ENCODE data around the gene GMPS.
"Not testable (repeated sequence)": the region's sequence is repeated elsewhere in the genome, so short reads cannot be mapped to it uniquely, and the experiment has no call there.

GMPS gene

DNA sequence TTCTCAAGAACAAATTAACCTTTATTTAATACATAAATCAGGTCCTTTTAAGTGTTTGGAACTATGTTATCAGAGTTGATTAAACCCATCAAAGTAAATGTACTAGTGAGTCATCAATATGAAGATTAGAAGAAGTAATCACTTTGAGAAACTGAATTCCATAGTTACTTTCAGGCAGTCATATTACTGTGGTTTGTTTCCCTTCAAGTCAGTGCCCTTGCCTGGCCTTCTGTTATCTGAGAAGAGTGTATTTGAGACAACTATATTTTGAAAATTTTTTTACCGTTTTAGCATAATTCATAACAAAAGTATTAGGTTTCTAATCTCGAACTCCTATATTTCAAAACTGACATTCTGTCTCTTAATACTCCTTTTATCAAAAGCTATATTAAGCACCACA lies 73.6 kb downstream of the GMPS start:
- no peak for DNase-seq (ENCODE audit: low spot score)

DNA sequence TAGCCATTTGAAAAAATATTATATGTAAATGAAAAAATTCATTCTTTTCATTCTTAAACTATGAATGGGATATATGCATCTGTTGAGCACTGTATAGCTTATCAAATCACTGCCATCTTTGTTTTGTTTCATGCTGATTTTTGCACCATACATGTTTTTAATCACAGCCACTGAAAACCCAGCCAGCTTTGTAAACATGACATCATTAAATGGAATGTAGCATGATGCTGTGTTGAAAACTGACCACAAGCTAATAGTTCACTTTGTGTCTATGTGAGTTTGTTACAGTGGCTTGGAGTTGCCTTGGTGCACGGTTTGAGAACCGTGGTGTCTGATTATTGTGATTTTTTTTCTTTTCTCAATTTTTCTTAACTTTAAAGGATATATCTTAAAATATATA lies 75.7 kb downstream of the GMPS start:
- no peak for DNase-seq (ENCODE audit: low spot score)

DNA sequence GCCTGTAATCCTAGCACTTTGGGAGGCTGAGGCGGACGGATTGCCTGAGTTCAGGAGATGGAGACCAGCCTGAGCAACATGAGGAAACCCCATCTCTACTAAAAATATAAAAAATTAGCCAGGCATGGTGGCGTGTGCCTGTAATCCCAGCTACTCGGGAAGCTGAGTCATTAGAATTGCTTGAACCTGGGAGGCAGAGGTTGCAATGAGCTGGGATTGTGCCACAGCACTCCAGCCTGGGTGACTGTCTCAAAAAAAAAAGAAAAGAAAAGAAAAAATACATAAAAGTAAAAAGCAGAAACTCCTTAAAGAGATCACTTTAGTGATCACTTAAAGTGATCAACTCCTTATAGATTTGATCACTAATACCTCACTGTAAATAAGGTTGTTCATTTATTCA lies 78.0 kb downstream of the GMPS start:
- DNase-seq (ENCODE audit: low spot score), result no peak

DNA sequence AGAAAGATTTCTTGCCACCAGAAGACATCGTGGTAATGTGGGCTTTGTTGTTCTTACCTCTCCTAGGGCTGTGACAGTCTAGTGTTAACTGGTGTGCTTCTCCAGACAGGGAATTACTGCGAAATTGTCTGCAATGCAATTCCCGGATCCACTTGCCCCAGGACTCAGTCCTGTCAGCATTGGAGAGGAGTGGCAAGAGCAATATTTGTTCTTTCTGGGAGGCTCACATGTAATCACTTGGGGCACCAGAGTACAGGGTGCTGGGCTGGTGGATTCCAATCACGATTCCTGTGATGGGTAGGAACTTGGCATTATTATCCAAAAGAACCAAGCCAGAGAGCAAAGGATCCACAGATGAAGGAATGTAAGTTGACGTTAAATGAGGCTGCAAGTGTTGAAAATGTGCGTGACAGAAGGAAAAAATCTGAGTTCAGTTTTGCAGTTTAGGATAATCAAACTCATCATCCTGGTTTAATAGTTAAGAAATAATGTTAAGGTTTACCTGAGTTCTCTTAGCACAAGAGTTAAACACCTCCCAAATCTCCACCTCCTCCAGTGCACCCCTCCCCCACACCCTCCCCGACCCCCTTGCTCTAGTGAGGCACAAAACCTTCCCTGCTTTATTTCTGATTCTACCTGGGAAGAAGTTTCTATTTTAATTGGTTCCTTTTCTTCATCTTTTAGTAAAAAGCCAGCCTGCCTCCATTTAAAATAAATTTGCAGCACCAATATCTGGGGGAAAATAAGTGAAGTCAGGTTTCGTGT lies 79.2 kb downstream of the GMPS start:
- no peak for DNase-seq (ENCODE audit: low spot score)

DNA sequence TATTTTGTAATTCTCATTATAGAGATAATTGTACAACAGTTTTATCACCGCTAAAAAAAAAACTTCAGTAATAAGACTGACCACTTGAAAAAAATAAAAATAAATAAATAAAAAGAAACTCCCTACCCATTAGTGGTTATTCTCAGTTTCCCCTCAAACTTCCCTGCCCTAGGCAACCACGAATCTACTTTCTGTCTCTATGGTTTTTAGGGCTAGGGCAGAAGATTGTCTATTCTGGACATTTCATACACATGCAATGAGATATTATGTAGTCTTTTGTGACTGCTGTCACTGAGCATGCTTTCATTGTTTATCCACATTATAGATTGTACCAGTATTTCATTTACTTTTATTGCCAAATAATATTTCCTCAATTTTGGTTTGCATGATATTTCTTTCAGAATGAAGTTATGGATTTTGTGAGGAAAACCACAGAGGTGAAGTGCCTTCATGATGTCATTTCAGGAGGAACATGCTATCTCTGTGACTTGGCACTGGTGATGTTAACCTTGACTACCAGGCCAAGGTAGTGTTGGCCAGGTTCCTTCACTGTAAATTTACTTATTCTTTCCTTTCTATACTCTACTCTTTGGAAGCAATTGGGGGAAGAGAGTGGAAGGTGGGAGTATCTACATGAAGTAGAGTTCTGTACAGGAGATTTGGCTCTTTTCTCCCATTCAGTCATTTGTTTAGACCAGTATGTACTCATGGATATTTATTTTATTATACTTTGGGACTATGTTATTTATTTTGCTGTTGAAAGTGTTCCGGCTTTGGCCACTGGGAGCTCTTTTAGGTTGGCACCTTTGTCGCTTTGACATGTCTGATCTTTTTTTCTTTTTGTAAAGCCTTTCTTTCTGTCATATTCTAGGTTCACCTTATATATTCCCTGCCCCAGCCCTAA lies 86.3 kb downstream of the GMPS start:
- DNase-seq (ENCODE audit: low spot score), result no peak

DNA sequence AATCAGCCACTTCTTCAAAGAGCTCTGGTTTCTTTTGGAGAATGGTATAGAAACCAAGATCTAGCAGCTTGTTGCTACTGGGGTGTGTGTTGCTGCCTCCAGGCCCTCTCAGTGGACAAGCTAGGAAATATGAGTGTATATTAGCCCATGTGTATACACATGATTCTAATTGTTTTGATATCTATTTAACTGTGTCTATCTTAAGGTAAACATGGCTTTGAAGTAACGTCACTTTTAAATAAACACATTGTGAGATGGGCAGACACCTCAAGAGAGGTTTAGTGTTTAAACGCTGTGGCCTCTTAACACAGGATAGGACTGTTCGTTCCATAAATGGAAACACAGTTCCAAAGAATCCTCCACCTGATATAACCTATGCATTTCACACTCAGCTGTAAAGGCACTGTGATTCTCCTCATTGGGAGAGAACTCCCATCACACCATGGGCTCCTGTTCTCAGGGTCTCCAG lies 87.0 kb downstream of the GMPS start:
- no peak for DNase-seq (ENCODE audit: low spot score)

DNA sequence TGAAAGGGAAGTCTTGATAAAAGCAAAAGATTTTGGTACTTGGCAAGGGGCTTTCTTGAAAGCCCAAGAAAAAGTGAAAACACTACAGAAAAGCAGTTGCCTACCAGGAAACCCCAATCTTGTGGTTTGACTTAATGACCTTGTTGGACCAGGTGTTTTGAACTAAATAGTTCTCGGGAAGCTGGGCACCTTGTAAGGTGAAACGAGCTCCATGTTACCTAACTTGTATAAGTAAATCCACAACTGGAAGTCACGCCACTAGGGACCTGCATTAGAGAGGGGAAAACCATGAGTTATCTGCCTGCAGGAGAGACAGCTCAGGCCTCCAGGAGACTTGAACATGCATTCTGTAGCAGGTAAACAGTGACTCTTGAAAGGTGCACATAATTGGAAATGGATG lies 88.2 kb downstream of the GMPS start:
- no peak for DNase-seq (ENCODE audit: low spot score)

DNA sequence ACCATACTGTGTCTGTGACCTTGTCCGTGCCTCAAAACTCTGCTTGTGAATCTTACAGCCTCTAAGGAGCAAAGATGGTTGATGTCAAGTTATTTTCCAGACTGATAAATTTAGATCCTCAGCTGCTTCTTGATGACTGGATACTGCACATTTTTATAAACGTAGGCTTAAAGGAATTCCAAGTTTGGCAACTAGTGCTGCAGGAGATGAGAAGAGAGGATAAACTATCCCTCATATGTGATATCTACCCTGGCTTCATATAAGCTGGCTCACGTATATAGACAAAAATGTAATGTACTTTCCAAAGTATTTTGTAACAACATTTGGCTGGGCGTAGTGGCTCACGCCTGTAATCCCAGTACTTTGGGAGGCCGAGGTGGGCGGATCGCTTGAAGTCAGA lies 89.6 kb downstream of the GMPS start:
- DNase-seq (ENCODE audit: low spot score), result no peak

DNA sequence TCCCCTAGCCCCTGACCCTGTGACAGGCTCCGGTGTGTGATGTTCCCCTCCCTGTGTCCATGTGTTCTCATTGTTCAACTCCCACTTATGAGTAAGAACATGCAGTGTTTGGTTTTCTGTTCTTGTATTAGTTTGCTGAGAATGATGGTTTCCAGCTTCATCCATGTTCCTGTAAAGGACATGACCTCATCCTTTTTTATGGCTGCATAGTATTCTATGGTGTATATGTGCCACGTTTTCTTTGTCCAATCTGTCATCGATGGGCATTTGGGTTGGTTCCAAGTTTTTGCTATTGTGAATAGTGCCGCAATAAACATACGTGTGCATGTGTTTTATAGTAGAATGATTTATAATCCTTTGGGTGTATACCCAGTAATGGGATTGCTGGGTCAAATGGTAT lies 90.6 kb downstream of the GMPS start:
- DNase-seq (ENCODE audit: low spot score), result not testable (repeated sequence)

DNA sequence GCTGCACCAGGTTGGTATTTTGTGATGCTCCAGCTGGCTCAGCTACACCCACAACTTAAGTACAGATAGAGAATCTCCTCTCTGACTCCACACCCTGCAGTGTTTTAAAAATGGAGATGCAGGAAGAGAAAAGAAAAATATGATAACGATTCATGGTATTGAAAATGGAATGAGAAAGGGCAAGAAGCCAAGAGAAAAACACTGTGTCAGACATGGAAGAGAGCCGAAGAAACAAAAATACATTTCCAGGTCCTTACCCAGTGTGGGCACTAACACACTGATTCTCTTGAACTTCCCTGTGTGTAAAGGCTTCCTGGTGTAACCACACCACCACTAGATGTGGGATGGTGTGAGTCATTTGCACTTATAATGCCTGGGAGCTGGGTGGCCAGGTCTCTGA lies 93.1 kb downstream of the GMPS start:
- DNase-seq (ENCODE audit: low spot score), result no peak

DNA sequence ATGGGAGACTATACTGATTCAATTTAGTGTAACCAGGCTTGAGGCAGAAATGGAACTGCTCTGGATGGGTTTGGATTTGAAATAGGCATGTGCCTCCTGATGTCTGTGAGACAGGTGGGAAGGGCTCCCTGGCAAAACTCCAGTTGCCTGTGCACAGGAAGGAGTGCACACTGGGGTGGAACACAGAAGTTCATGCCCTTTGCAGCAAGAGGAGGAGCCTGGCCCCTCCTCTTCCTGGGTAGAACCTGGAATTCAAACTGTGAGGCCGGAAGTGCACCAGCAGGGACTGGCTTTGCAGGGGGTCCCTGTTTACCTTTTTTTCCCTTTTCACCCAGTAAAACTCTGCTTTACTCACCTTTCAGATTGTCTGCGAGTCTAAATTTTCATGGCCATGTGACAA lies 99.9 kb downstream of the GMPS start:
- DNase-seq (ENCODE audit: low spot score), result no peak

DNA sequence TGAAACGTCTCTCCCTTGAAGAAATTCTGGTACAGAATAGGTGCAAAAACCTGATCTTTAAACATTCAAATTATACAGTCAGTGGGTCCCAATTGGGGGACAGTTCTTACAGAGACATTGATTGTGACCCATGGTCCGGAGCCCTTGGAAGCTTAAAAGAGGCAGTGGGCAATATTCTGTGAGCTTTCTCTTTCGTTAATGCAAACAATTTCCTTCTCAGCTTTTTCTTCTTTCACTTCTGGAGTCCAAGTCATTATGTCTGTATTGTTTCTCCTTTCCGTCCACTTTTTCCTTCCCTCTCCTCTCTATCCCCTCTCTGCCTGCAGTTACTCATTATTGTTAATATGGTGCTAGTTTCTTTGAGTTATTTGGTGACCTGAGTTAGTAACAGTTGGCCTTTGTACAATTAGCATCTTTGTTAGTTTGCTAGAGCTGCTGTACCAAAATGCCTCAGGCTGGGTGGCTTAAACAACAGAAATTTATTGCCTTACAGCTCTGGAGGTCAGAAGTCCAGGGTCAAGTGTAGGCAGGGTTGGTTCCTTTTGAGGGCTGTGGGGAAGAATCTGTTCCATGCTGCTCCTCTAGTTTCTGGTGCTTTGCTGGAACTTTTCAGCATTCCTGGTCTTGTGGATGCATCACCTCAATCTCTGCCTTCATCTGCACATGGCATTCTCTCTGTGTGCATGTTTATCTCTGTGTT lies 102.6 kb downstream of the GMPS start:
- no peak for DNase-seq (ENCODE audit: low spot score)

DNA sequence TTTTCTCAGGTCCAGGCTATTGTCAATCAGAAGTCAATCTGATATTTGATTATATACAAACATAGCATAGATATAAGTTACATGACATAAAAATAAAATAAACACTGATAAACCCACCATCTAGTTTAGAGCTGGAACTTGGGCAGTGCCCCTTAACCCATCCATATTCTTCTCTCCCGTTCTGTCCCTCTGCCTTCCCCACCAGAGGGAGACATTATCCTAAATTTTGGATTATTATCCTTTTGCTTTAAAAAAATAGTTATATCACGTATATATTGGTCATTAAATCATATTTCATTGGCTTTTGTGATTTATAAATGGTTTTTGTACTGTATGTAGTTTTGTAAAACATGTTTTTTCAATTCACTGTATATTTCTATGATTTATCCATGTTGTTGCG lies 107.9 kb downstream of the GMPS start:
- no peak for DNase-seq (ENCODE audit: low spot score)

DNA sequence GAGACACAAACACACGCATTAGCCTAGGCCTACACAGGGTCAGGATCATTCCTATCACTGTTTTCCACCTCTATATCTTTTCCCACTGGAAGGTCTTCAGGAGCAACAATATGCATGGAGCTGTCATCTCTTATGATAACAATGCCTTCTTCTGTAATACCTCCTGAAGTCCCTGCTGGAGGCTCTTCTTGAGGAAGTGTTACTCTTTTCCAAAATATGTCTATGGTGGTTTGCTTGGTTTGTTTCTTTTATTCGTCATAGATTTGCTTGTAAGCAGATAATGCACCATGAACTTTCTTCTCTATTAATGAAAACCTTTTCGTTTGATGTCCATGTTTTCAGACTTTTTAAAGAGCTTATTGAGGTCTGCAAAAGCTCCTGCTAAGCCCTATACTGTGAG lies 109.3 kb downstream of the GMPS start:
- no peak for DNase-seq (ENCODE audit: low spot score)

DNA sequence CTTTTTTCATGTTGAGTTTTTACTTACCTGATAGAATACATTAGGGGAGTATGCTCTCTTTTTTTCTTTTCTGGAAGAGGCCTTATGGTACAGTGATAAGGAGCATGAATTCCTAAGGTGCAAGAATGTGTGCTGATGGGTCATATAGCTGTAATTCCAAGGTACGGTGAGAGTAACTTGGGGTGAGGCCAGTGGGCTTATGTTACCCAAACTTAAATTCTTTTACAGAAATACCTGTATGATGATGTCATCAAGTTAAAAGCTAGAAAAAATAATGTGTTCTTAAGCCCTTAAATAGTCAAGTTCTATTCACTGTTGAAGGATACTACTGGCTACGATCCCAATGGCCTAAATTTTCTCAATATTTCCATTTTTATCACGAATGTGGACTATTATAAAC lies 111.2 kb downstream of the GMPS start:
- DNase-seq (ENCODE audit: low spot score), result no peak

DNA sequence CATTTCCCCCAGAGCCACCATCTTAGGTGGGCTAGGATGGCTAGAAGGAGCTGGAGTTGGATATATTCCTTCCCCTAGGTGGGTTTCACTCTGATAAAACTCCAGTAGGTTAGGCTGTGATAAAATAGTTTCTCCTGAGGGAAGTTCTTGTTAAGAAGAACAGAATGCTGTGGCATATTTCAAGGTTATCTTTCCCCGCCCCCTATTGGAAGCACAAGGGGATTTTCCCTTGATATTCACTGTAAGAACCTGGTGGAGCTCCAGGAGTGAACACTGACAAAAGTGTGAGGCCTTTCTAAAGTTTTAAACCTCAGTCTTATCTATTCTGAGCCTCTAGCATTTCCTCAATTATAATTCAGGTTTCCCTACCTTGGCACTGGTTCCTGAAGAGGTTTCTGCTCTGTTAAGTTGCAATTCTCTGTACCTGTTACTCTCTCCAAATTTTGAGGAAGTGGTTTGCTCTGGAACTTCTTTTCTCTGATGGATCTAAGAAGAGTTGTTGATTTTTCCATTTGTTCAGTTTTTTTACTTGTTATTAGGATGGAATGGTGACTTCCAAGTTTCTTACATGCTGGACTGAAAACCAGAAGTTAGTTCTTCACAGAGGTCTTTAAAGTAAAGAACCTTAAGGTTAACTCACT lies 113.5 kb downstream of the GMPS start:
- no peak for DNase-seq (ENCODE audit: low spot score)

DNA sequence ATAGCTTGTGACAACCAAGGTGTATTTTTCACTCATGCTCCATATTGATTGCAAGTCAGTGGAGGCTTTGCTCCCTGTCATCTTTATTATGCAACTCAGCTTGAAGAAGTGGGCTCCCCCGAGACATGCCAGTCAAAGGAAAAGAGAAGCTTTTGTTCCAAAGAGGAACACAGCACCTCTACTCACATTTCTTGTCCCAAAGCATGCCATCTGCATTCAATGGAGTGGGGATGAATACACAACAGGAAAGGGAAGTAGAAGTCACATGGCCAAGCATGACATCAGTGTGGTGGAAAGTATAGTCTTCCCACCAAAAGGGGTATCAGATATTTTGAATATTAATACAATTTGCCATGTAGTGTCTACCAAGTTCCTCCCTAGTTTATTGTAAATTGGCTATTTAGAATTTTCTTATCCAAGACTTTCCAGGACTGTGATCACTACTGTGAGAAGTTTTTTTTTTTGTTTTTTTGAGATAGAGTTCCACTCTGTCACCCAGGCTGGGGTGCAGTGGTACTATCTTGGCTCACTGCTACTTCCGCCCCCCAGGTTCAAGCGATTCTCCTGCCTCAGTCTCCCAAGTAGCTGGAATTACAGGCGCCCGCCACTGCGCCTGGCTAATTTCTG lies 114.5 kb downstream of the GMPS start:
- DNase-seq (ENCODE audit: low spot score), result no peak

DNA sequence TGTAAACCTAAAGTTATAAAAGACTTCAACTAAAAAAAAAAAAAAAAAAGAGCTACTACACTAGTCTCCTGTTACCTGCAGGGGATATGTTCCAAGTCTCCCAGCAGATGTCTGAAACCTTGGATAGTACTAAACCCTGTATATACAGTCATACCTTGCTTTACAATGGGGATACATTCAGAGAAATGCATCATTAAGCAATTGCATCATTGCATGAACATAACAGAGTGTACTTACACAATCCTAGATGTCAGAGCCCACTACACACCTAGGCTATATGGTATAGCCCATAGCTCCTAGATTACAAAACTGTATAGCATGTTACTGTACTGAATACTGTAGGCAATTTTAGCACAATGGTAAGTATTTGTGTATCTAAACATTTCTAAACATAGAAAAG lies 119.1 kb downstream of the GMPS start:
- no peak for DNase-seq (ENCODE audit: low spot score)

DNA sequence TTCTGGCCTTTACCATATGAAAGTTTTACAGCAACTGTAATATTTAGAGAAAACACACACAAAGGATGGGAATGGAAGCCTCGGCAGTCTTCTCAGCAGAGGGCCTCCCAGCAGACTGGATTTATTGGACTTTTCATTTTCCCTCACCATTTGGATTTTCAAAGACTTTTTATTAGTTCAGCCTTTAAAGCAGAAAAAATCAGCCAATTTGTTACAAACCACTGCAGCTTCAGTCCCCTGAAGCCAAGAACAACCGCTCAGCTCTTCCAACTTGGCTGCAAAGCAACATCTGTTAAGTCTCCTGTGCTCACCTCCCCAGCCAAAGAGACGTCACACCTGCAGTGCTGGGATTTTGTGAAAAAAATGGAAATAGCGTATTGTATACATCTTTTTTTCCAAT lies 120.8 kb downstream of the GMPS start:
- no peak for DNase-seq (ENCODE audit: low spot score)

DNA sequence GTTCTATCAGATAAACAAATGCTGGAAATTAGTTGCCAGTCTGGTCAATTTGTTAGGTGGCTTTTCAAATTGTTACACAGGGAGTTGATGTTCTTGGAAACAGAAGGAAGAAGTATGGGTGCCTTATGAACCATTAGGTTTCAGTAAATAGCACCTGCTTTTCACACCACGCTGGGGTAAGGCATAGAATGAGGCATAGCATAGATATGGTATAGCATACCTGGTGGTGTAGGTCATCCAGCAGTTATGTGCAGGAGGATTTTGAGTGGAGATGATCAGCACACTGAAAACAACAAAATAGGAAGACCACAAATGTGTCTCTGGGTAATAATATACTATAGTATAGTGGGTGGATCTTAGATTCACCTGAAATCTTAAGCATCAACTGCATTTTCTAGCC lies 121.4 kb downstream of the GMPS start:
- no peak for DNase-seq (ENCODE audit: low spot score)
